Lower leg skin (tissue), 4 donors: ENCODE data around the gene ZDHHC4. TPM values are rescaled to one million over a fixed set of nuclear protein-coding genes. Genes with fewer than 3 reads are reported as not detected.

ENCODE experiments used
- DNase-seq, 2 donors: peaks; one replicate each; pipeline ENCODE4 v3.0.0-alpha.2; 2019; ENCODE audit warnings: low spot score in 2 of 2
- H3K4me3 ChIP-seq: fragments of 200-600 bp; sonication (generic); 2 replicates; pipeline ENCODE4 v1.5.1; 2017; ENCODE audit warnings: mild to moderate bottlenecking, low read depth; ENCODE audit not compliant: poor library complexity, severe bottlenecking
- POLR2A ChIP-seq, 2 donors: fragments of 450-650 bp; IDR thresholded peaks; one replicate each; pipeline ENCODE4 v1.6.1; 2016 to 2017; ENCODE audit warnings: antibody characterized with exemption in 2 of 2, mild to moderate bottlenecking in 1 of 2, moderate library complexity in 1 of 2
- WGBS, 2 donors: methylation state at CpG; one replicate each; pipeline ENCODE4 v1.1.5; 2018; 5-methylcytosine and 5-hydroxymethylcytosine counted together
- intact Hi-C: fragments of 100-400 bp; cut with DNase I; formaldehyde crosslinking; loops from one replicate; pipeline ENCODE4 v1.15.0; 2023; ENCODE audit warnings: low total_unique reads
- total RNA-seq, 4 donors: library from RNA; depleted of rRNA; stranded (reverse); fragments of >200 nt; gene quantifications; one replicate each; pipeline ENCODE4 v1.1.0, GENCODE V29; 2016
- TF ChIP-seq, protein P1 (sequence below), 3 donors: fragments of 450-650 bp; IDR thresholded peaks; one replicate each; pipeline ENCODE4 v1.5.1; 2016; ENCODE audit warnings: antibody characterized with exemption in 3 of 3, mild to moderate bottlenecking in 3 of 3, moderate library complexity in 2 of 3

ZDHHC4 gene
- total RNA-seq, 4 donors from 2014 or later, result 18.4 to 30.7 (median 23.3) TPM

- intact Hi-C loops, result no loop called here
- no peak overlapping the region for H3K4me3 ChIP-seq
- TF ChIP-seq, protein P1, sequence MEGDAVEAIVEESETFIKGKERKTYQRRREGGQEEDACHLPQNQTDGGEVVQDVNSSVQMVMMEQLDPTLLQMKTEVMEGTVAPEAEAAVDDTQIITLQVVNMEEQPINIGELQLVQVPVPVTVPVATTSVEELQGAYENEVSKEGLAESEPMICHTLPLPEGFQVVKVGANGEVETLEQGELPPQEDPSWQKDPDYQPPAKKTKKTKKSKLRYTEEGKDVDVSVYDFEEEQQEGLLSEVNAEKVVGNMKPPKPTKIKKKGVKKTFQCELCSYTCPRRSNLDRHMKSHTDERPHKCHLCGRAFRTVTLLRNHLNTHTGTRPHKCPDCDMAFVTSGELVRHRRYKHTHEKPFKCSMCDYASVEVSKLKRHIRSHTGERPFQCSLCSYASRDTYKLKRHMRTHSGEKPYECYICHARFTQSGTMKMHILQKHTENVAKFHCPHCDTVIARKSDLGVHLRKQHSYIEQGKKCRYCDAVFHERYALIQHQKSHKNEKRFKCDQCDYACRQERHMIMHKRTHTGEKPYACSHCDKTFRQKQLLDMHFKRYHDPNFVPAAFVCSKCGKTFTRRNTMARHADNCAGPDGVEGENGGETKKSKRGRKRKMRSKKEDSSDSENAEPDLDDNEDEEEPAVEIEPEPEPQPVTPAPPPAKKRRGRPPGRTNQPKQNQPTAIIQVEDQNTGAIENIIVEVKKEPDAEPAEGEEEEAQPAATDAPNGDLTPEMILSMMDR (IDR thresholded peaks at IDR 0.05), result no peak
- no peak for TF ChIP-seq POLR2A (IDR thresholded peaks at IDR 0.05)
- DNase-seq, result no peak
- WGBS, 2 donors, result 89 to 91% methylated on average over 23 to 36 of the region's 36 CpGs
These were observed 29.8 kb downstream of the ZDHHC4 start for GRCh38 chr7:6606866-6607583.

DNA sequence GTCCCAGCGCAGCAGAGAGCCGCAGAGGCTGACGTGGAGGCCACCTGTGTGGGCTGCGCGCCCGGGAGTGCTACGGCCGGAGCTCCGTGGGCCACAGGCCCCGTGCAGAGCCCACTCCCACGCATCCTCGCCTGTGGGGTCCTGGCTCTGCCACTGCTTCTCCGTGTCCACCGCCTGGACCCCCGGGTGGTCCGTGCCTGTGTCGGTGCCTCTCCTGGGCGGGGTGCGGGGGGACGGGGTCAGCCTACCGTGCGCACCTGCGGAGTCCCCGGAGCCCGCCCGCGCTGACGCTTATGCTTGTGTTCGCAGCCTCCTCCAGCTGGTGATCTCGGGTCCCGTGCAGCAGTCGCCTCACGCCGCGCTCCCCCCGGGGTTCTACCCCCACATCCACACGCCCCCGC, 30.4 kb downstream of the ZDHHC4 start:
- no peak for TF ChIP-seq POLR2A (IDR thresholded peaks at IDR 0.05)
- TF ChIP-seq, protein P1 (IDR thresholded peaks at IDR 0.05), result no peak
- 91 to 92% methylated on average over 28 to 38 of the region's 38 CpGs for WGBS, 2 donors
- H3K4me3 ChIP-seq, result no peak overlapping the region
- no peak for DNase-seq
- intact Hi-C loops, result no loop called here

DNA sequence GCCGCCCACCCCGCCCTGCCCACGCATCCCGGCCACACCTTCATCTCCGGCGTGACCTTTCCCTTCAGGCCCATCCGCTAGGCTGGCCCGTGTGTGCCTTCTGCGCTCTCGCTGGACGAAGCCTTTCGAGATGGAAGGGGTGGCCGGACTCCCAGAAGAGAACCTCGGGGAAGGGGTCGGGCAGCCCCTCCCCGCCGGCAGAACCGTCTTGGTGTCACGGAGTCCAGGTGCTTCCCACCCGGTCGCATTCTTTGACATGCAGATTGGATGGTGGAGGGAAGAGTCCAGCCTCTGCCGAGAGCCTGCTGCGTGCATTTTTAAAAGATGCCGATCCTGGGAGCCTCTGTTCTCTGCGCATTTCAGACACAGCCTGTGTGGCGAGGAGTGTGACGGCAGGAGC, 30.8 kb downstream of the ZDHHC4 start:
- 89 to 93% methylated on average over 27 of the region's 27 CpGs for WGBS, 2 donors
- intact Hi-C loops, result no loop called here
- no peak overlapping the region for H3K4me3 ChIP-seq
- no peak for DNase-seq
- TF ChIP-seq POLR2A (IDR thresholded peaks at IDR 0.05), result no peak
- TF ChIP-seq, protein P1 (IDR thresholded peaks at IDR 0.05), result no peak

- no peak for DNase-seq
- TF ChIP-seq, protein P1 (IDR thresholded peaks at IDR 0.05), result no peak
- no peak for TF ChIP-seq POLR2A (IDR thresholded peaks at IDR 0.05)
- whole genome bisulfite sequencing, 2 donors, result 94 to 98% methylated on average over 12 of the region's 12 CpGs
- intact Hi-C loops, result no loop called here
- no peak overlapping the region for H3K4me3 ChIP-seq
These were observed 31.5 kb downstream of the ZDHHC4 start for GRCh38 chr7:6608794-6609193.

DNA sequence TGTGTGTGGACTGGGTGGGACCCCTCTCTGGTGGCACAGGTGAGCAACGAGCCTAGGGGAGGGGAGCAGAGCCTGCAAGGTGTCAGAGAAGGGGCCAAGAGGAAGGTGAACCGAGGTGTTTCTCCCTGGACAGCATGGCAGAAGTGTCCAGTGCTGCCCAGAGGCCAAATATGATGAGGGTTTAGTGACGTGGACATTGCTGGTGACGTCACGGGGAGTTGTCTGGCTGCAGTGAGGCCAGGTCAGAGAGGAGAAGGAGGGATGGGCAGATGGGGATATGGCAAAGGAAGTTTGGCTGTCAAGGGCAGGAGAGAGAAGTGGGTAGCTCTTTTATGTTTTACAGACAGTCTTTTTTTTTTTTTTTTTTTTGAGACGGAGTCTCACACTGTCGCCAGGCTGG, 35.6 kb downstream of the ZDHHC4 start:
- TF ChIP-seq POLR2A (IDR thresholded peaks at IDR 0.05), result no peak
- TF ChIP-seq, protein P1 (IDR thresholded peaks at IDR 0.05), result no peak
- 72 to 73% methylated on average over 7 of the region's 7 CpGs for WGBS, 2 donors
- intact Hi-C loops, result no loop called here
- DNase-seq, result no peak
- H3K4me3 ChIP-seq, result no peak overlapping the region

GRCh38 chr7:6613706-6614105, 36.5 kb downstream of the ZDHHC4 start:
- TF ChIP-seq, protein P1 (IDR thresholded peaks at IDR 0.05), result no peak
- 44 to 59% methylated on average over 2 of the region's 2 CpGs for WGBS, 2 donors
- intact Hi-C loops, result no loop called here
- H3K4me3 ChIP-seq, result no peak overlapping the region
- no peak for DNase-seq
